ENCODE data around the gene ICA1L. TPM values are rescaled to one million over a fixed set of nuclear protein-coding genes. Genes with fewer than 3 reads are reported as not detected.
"Not testable (repeated sequence)": the region's sequence is repeated elsewhere in the genome, so short reads cannot be mapped to it uniquely, and the experiment has no call there.

ICA1L gene
- polyA plus RNA-seq, 1 of the 3 experiments (the other 2 are of a cell fraction): 3.7 TPM

GRCh38 chr2:202910698-202911097 lies 39.1 kb upstream of the ICA1L start:
- H3F3A ChIP-seq (replicated peaks; ENCODE audit: insufficient read depth): peaks cover 10% of the 10 kb centered on the region
- H3K27me3 ChIP-seq (ENCODE audit: insufficient read depth): no peaks in the 10 kb centered on the region
- peaks cover 6 to 10% of the 10 kb centered on the region in 2 experiments for H3K36me3 ChIP-seq (replicated peaks in 1 of 2; ENCODE audit: control insufficient read depth in 1 of 2, insufficient read depth in 2 of 2, low read length in 1 of 2)
- H3K4me3 ChIP-seq (ENCODE audit: low read depth in 2 of 2, low read length in 1 of 2): peak overlapping the region; percentile 93 to 98
- no peaks in the 10 kb centered on the region for H3K9me3 ChIP-seq
- no peaks in the 10 kb centered on the region for H3K9me2 ChIP-seq
- no peak for DNase-seq
- 18% methylated on average over 3 of the region's 3 CpGs for WGBS (ENCODE audit: low lambda C conversion rate)
- H3K9ac ChIP-seq: peak overlapping the region; percentile 92; the same call in 1 of the 2 replicates
- H3K4me1 ChIP-seq (ENCODE audit: control insufficient read depth in 1 of 2, insufficient read depth in 2 of 2, low read depth in 1 of 2, low read length in 1 of 2): peaks cover 0 to 5% of the 10 kb centered on the region in 2 experiments; a peak in 3 of 4 replicates
- peaks cover 60% of the 10 kb centered on the region for H3K79me2 ChIP-seq (ENCODE audit: insufficient read depth)
- TF ChIP-seq REST (IDR thresholded peaks at IDR 0.05; ENCODE audit: low read depth, low read length) (no peak), RFX5 (IDR thresholded peaks at IDR 0.05; ENCODE audit: low read length) (no peak), GATA2 (CRISPR knock-in tag; IDR thresholded peaks at IDR 0.05) (no peak), MXI1 (IDR thresholded peaks at IDR 0.05; ENCODE audit: low read depth, low read length) (no peak), USF2 (IDR thresholded peaks at IDR 0.05; ENCODE audit: borderline replicate concordance, low read depth, low read length) (no peak), IRF3 (IDR thresholded peaks at IDR 0.05; ENCODE audit: low read depth, low read length) (no peak)
- ChIA-PET CTCF (interaction anchor here (1.4 kb wide), 1 partner anchor 19 kb away, joined by 4 read pairs; no protein-coding TSS in a partner anchor), POLR2A (interaction anchor here (0.7 to 1.2 kb wide), 2 partner anchors 13 to 40 kb away, joined by 3 read pairs; no protein-coding TSS in a partner anchor)
- no peak overlapping the region; a peak in 1 of 4 replicates for H3K27ac ChIP-seq (ENCODE audit: low read depth in 2 of 2, low read length in 1 of 2)
- peak overlapping the region; percentile 79 for H3K4me2 ChIP-seq
- H4K20me1 ChIP-seq (ENCODE audit: insufficient read depth): no peaks in the 10 kb centered on the region
- H2AFZ ChIP-seq (ENCODE audit: low read depth): peak overlapping the region; percentile 96

- Histone ChIP-seq H3K4me3 (ENCODE audit: low read depth in 2 of 2, low read length in 1 of 2) (peak overlapping the region; percentile 22 to 93; a peak in 2 of 4 replicates), H3K36me3 (replicated peaks in 1 of 2; ENCODE audit: control insufficient read depth in 1 of 2, insufficient read depth in 2 of 2, low read length in 1 of 2) (peaks cover 10 to 15% of the 10 kb centered on the region in 2 experiments), H3K4me2 (peak overlapping the region; percentile 79), H2AFZ (ENCODE audit: low read depth) (0 out of 2 replicates have a peak overlapping the region, but pooled peaks have one; percentile 96), H3K79me2 (ENCODE audit: insufficient read depth) (peaks cover 65% of the 10 kb centered on the region), H3F3A (replicated peaks; ENCODE audit: insufficient read depth) (peaks cover 10% of the 10 kb centered on the region)
- 95% methylated on average over 5 of the region's 5 CpGs for whole genome bisulfite sequencing (ENCODE audit: low lambda C conversion rate)
- H3K4me1 ChIP-seq (ENCODE audit: control insufficient read depth in 1 of 2, insufficient read depth in 2 of 2, low read depth in 1 of 2, low read length in 1 of 2); POLR2A ChIA-PET; H3K27ac ChIP-seq (ENCODE audit: low read depth in 2 of 2, low read length in 1 of 2); DNase-seq; H3K9ac ChIP-seq; CTCF ChIA-PET; H3K27me3 ChIP-seq (ENCODE audit: insufficient read depth); H4K20me1 ChIP-seq (ENCODE audit: insufficient read depth); H3K9me2 ChIP-seq; H3K9me3 ChIP-seq: not testable (repeated sequence)
These were observed 38.7 kb upstream of the ICA1L start for GRCh38 chr2:202910250-202910649.
